DND-41 (cell line): Measurements from ENCODE around the gene CACNB4.

Source experiments
- ATAC-seq: fragments of 200-7000 bp; cut with Tn5 transposase; 3 replicates; pipeline ENCODE4 v1.9.1; 2021; ENCODE audit warnings: low read depth; ENCODE audit not compliant: insufficient read depth
- DNase-seq: peaks from one replicate; pipeline ENCODE4 v3.0.0-alpha.2; 2020
- H2AFZ ChIP-seq: 2 replicates; pipeline ENCODE4 v1.6.0; 2012; ENCODE audit warnings: low read depth, low read length
- H3K27ac ChIP-seq: 2 replicates; pipeline ENCODE4 v1.5.1; 2012; ENCODE audit warnings: low read length, inconsistent platforms
- H3K27me3 ChIP-seq: fragments of 200-600 bp; sonication (generic); 2 replicates; pipeline ENCODE4 v1.6.0; 2012; ENCODE audit warnings: low read length, mild to moderate bottlenecking, inconsistent platforms; ENCODE audit not compliant: insufficient read depth, poor library complexity
- H3K36me3 ChIP-seq: 2 replicates; pipeline ENCODE4 v1.5.1; 2012; ENCODE audit warnings: low read length, inconsistent platforms; ENCODE audit not compliant: insufficient read depth
- H3K4me1 ChIP-seq: 2 replicates; pipeline ENCODE4 v1.5.1; 2012; ENCODE audit warnings: mild to moderate bottlenecking, low read length; ENCODE audit not compliant: insufficient read depth
- H3K4me2 ChIP-seq: 2 replicates; pipeline ENCODE4 v1.6.0; 2012; ENCODE audit warnings: mild to moderate bottlenecking, moderate library complexity, low read length, inconsistent platforms; ENCODE audit not compliant: insufficient read depth
- H3K4me3 ChIP-seq, 2 experiments: fragments of 200-600 bp in 1 of 2; shearing (Covaris generic) in 1 of 2; 2 replicates each; pipeline ENCODE4 v1.5.1; 2012 to 2016; ENCODE audit warnings: inconsistent platforms in 2 of 2, low read length in 2 of 2, mild to moderate bottlenecking in 2 of 2, low read depth in 1 of 2, moderate library complexity in 1 of 2
- H3K79me2 ChIP-seq: 2 replicates; pipeline ENCODE4 v1.6.0; 2012; ENCODE audit warnings: low read length, inconsistent platforms; ENCODE audit not compliant: insufficient read depth
- H3K9ac ChIP-seq: 2 replicates; pipeline ENCODE4 v1.6.0; 2012; ENCODE audit warnings: low read depth, mild to moderate bottlenecking, inconsistent platforms, low read length, moderate library complexity
- H3K9me3 ChIP-seq: 2 replicates; pipeline ENCODE4 v1.5.1; 2012; ENCODE audit warnings: low read length, moderate library complexity, mild to moderate bottlenecking, inconsistent platforms; ENCODE audit not compliant: insufficient read depth, severe bottlenecking
- H4K20me1 ChIP-seq: 2 replicates; pipeline ENCODE4 v1.6.0; 2012; ENCODE audit warnings: low read length; ENCODE audit not compliant: insufficient read depth
- CTCF ChIP-seq: IDR thresholded peaks from 2 replicates; pipeline ENCODE4 v1.5.1; 2012; ENCODE audit warnings: borderline replicate concordance, low read length, moderate library complexity, mild to moderate bottlenecking; ENCODE audit not compliant: poor library complexity, severe bottlenecking; ENCODE audit errors: extremely low read depth
- EZH2 ChIP-seq: IDR thresholded peaks from 3 replicates; pipeline ENCODE4 v1.6.1; 2012; ENCODE audit warnings: borderline replicate concordance, low read depth, mild to moderate bottlenecking, moderate library complexity, low read length, inconsistent platforms; ENCODE audit not compliant: severe bottlenecking

CACNB4 gene

GRCh38 chr2:151979694-151980093 lies 119.2 kb downstream of the CACNB4 start:
- H2AFZ ChIP-seq = no peak overlapping the region
- H3K4me1 ChIP-seq = no peaks in the 10 kb centered on the region
- H3K9me3 ChIP-seq = no peaks in the 10 kb centered on the region
- H3K9ac ChIP-seq = no peak overlapping the region
- no peaks in the 10 kb centered on the region for H3K79me2 ChIP-seq
- no peak overlapping the region for H3K4me3 ChIP-seq
- H3K27ac ChIP-seq = no peak overlapping the region
- no peaks in the 10 kb centered on the region for H4K20me1 ChIP-seq
- H3K36me3 ChIP-seq = no peaks in the 10 kb centered on the region
- no peaks in the 10 kb centered on the region for H3K27me3 ChIP-seq
- DNase-seq (no peak), ATAC-seq (no peak)
- H3K4me2 ChIP-seq = no peak overlapping the region
- TF ChIP-seq EZH2 = no peak
- TF ChIP-seq CTCF = no peak

- no peak overlapping the region for H3K4me2 ChIP-seq
- H4K20me1 ChIP-seq = no peaks in the 10 kb centered on the region
- no peaks in the 10 kb centered on the region; the same call in 1 of the 2 replicates for H3K4me1 ChIP-seq
- H3K36me3 ChIP-seq = no peaks in the 10 kb centered on the region
- H3K9ac ChIP-seq = no peak overlapping the region
- DNase-seq (no peak), ATAC-seq (no peak)
- H3K9me3 ChIP-seq = no peaks in the 10 kb centered on the region
- no peak overlapping the region for H2AFZ ChIP-seq
- no peaks in the 10 kb centered on the region for H3K79me2 ChIP-seq
- no peak overlapping the region for H3K4me3 ChIP-seq
- H3K27ac ChIP-seq = no peak overlapping the region
- H3K27me3 ChIP-seq = no peaks in the 10 kb centered on the region
- TF ChIP-seq EZH2 (no peak), CTCF (no peak)
These were observed 120.1 kb downstream of the CACNB4 start for GRCh38 chr2:151978709-151979108.

- TF ChIP-seq EZH2 = no peak
- TF ChIP-seq CTCF = no peak
These were observed 121.2 kb downstream of the CACNB4 start for GRCh38 chr2:151977631-151978030.

GRCh38 chr2:151976945-151977353 lies 121.9 kb downstream of the CACNB4 start:
- no peaks in the 10 kb centered on the region for H4K20me1 ChIP-seq
- no peaks in the 10 kb centered on the region for H3K27me3 ChIP-seq
- no peak for DNase-seq
- no peak overlapping the region for H3K9ac ChIP-seq
- no peaks in the 10 kb centered on the region for H3K36me3 ChIP-seq
- no peaks in the 10 kb centered on the region; the same call in 1 of the 2 replicates for H3K4me1 ChIP-seq
- no peaks in the 10 kb centered on the region for H3K9me3 ChIP-seq
- H3K4me2 ChIP-seq = no peak overlapping the region
- no peak overlapping the region for H2AFZ ChIP-seq
- ATAC-seq = no peak
- TF ChIP-seq EZH2 = no peak
- no peak for TF ChIP-seq CTCF
- no peak overlapping the region for H3K27ac ChIP-seq
- no peaks in the 10 kb centered on the region for H3K79me2 ChIP-seq
- no peak overlapping the region for H3K4me3 ChIP-seq

More at GRCh38 chr2:151977631-151978030, 121.2 kb downstream of the CACNB4 start:
- Histone ChIP-seq H2AFZ (no peak overlapping the region), H4K20me1 (no peaks in the 10 kb centered on the region), H3K4me1 (no peaks in the 10 kb centered on the region; the same call in 1 of the 2 replicates), H3K4me3 (no peak overlapping the region), H3K9me3 (no peaks in the 10 kb centered on the region), H3K27ac (no peak overlapping the region), H3K36me3 (no peaks in the 10 kb centered on the region), H3K79me2 (no peaks in the 10 kb centered on the region), H3K4me2 (no peak overlapping the region), H3K27me3 (no peaks in the 10 kb centered on the region), H3K9ac (no peak overlapping the region)
- DNase-seq = no peak
- no peak for ATAC-seq
